SK-N-SH (cell line): Measurements from ENCODE around the gene NHSL1. TPM values are rescaled to one million over a fixed set of nuclear protein-coding genes. Genes with fewer than 3 reads are reported as not detected.

Experiments used
- CTCF ChIA-PET: fragments of 300-600, 350-600 bp; formaldehyde crosslinking; extraction: SDS; loops from one replicate; lab custom pipeline; 2021; lab: Yijun Ruan, JAX
- POLR2A ChIA-PET: fragments of 350-600 bp; sonication (Branson Sonifier 250); formaldehyde crosslinking; extraction: SDS; loops from one replicate; lab custom pipeline; 2020; ENCODE audit warnings: antibody characterized with exemption, inconsistent platforms; lab: Yijun Ruan, JAX
- DNase-seq: peaks from one replicate; pipeline ENCODE4 v3.0.0; 2012
- H2AFZ ChIP-seq: fragments of 200-600 bp; sonication (generic); 2 replicates; pipeline ENCODE4 v1.8.1; 2016; ENCODE audit warnings: antibody characterized with exemption, mild to moderate bottlenecking, low read depth
- H3F3A ChIP-seq: fragments of 200-600 bp; sonication (generic); replicated peaks from 2 replicates; pipeline ENCODE3; 2016; ENCODE audit warnings: antibody characterized with exemption, mild to moderate bottlenecking; ENCODE audit not compliant: insufficient read depth
- H3K27ac ChIP-seq, 2 experiments: fragments of 200-500 bp in 1 of 2; fragments of 200-600 bp in 1 of 2; sonication (Bioruptor generic) in 1 of 2; sonication (generic), shearing (Covaris generic) in 1 of 2; 2 replicates each; pipeline versions ENCODE4 v1.5.1 to v1.6.1; 2014 to 2016; ENCODE audit warnings: low read depth in 2 of 2, inconsistent platforms in 1 of 2, low read length in 1 of 2, mild to moderate bottlenecking in 1 of 2, mixed read lengths in 1 of 2
- H3K27me3 ChIP-seq: fragments of 200-600 bp; sonication (generic), shearing (Covaris generic); 2 replicates; pipeline ENCODE4 v1.6.1; 2016; ENCODE audit warnings: mixed run types; ENCODE audit not compliant: insufficient read depth
- H3K36me3 ChIP-seq, 2 experiments: fragments of 200-500 bp in 1 of 2; fragments of 200-600 bp in 1 of 2; sonication (Bioruptor generic) in 1 of 2; sonication (generic) in 1 of 2; replicated peaks in 1 of 2; 2 replicates each; pipeline versions ENCODE3 to v1.5.1; 2014 to 2016; ENCODE audit warnings: low read length in 1 of 2, mild to moderate bottlenecking in 1 of 2; ENCODE audit not compliant: insufficient read depth in 2 of 2, control insufficient read depth in 1 of 2
- H3K4me1 ChIP-seq, 2 experiments: fragments of 200-500 bp in 1 of 2; fragments of 200-600 bp in 1 of 2; sonication (Bioruptor generic) in 1 of 2; sonication (generic), shearing (Covaris generic) in 1 of 2; 2 replicates each; pipeline versions ENCODE4 v1.5.1 to v1.6.1; 2014 to 2016; ENCODE audit warnings: low read depth in 1 of 2, low read length in 1 of 2, mixed run types in 1 of 2; ENCODE audit not compliant: insufficient read depth in 2 of 2, control insufficient read depth in 1 of 2
- H3K4me2 ChIP-seq: fragments of 200-600 bp; sonication (generic), shearing (Covaris generic); 2 replicates; pipeline ENCODE4 v1.6.1; 2017; ENCODE audit warnings: mixed run types
- H3K4me3 ChIP-seq, 2 experiments: fragments of 200-500 bp in 1 of 2; fragments of 200-600 bp in 1 of 2; sonication (Bioruptor generic) in 1 of 2; sonication (generic), shearing (Covaris generic) in 1 of 2; 2 replicates each; pipeline versions ENCODE4 v1.5.1 to v1.8.1; 2014 to 2016; ENCODE audit warnings: low read depth in 2 of 2, inconsistent platforms in 1 of 2, low read length in 1 of 2, mild to moderate bottlenecking in 1 of 2, mixed read lengths in 1 of 2, moderate library complexity in 1 of 2
- H3K79me2 ChIP-seq: fragments of 200-600 bp; sonication (generic); 2 replicates; pipeline ENCODE4 v1.8.1; 2017; ENCODE audit warnings: mild to moderate bottlenecking; ENCODE audit not compliant: insufficient read depth
- H3K9ac ChIP-seq: fragments of 200-600 bp; sonication (generic); 2 replicates; pipeline ENCODE4 v1.6.1; 2017; ENCODE audit warnings: mixed run types
- H3K9me2 ChIP-seq: fragments of 200-600 bp; sonication (generic); 2 replicates; pipeline ENCODE4 v1.6.1; 2017; ENCODE audit warnings: mixed run types
- H3K9me3 ChIP-seq: fragments of 200-600 bp; sonication (generic); 2 replicates; pipeline ENCODE4 v1.6.1; 2017; ENCODE audit warnings: mixed run types, mild to moderate bottlenecking, moderate library complexity
- H4K20me1 ChIP-seq: fragments of 200-600 bp; sonication (generic); 2 replicates; pipeline ENCODE4 v1.6.1; 2017; ENCODE audit warnings: mild to moderate bottlenecking, mixed run types; ENCODE audit not compliant: insufficient read depth
- FOSL2 ChIP-seq: IDR thresholded peaks from 2 replicates; pipeline ENCODE4 v1.4.0; 2012; ENCODE audit warnings: low read depth, mild to moderate bottlenecking, moderate library complexity, borderline replicate concordance
- FOXJ3 ChIP-seq: sonication (generic); formaldehyde crosslinking; IDR thresholded peaks from 2 replicates; pipeline ENCODE4 v1.5.1; 2020; ENCODE audit warnings: mild to moderate bottlenecking, missing genetic modification reagents
- FOXM1 ChIP-seq: IDR thresholded peaks from 2 replicates; pipeline ENCODE4 v1.4.0; 2012; ENCODE audit warnings: low read depth, mild to moderate bottlenecking
- GABPA ChIP-seq: IDR thresholded peaks from 2 replicates; pipeline ENCODE4 v1.4.0; 2012; ENCODE audit warnings: low read depth, mild to moderate bottlenecking
- GATA2 ChIP-seq: sonication (generic); formaldehyde crosslinking; IDR thresholded peaks from 2 replicates; pipeline ENCODE4 v1.5.0; 2020; ENCODE audit warnings: mild to moderate bottlenecking, missing genetic modification reagents
- JUND ChIP-seq: IDR thresholded peaks from 2 replicates; pipeline ENCODE4 v1.4.0; 2012
- MXI1 ChIP-seq: IDR thresholded peaks from 2 replicates; pipeline ENCODE4 v1.6.1; 2012; ENCODE audit warnings: mild to moderate bottlenecking, low read depth, low read length, improper control_type of control experiment
- NRF1 ChIP-seq: IDR thresholded peaks from 2 replicates; pipeline ENCODE4 v1.6.1; 2012; ENCODE audit warnings: low read depth, mild to moderate bottlenecking, low read length
- POLR2AphosphoS5 ChIP-seq: IDR thresholded peaks from 2 replicates; pipeline ENCODE4 v1.6.1; 2012; ENCODE audit warnings: low read depth, low read length
- RAD21 ChIP-seq: IDR thresholded peaks from 2 replicates; pipeline ENCODE4 v1.6.1; 2012; ENCODE audit warnings: mild to moderate bottlenecking, low read length
- RXRA ChIP-seq: IDR thresholded peaks from 2 replicates; pipeline ENCODE4 v1.4.0; 2012; ENCODE audit warnings: low read depth, mild to moderate bottlenecking, borderline replicate concordance
- SIN3A ChIP-seq: IDR thresholded peaks from 2 replicates; pipeline ENCODE4 v1.6.1; 2012; ENCODE audit warnings: low read depth, mild to moderate bottlenecking, low read length, moderate library complexity, borderline replicate concordance
- SMC3 ChIP-seq: IDR thresholded peaks from 2 replicates; pipeline ENCODE4 v1.6.1; 2012; ENCODE audit warnings: low read depth, low read length, improper control_type of control experiment
- TCF12 ChIP-seq: IDR thresholded peaks from 2 replicates; pipeline ENCODE4 v1.4.0; 2012
- TEAD4 ChIP-seq: IDR thresholded peaks from 2 replicates; pipeline ENCODE4 v1.4.0; 2012; ENCODE audit warnings: mild to moderate bottlenecking, borderline replicate concordance; ENCODE audit not compliant: insufficient read depth
- USF1 ChIP-seq: IDR thresholded peaks from 2 replicates; pipeline ENCODE4 v1.4.0; 2012; ENCODE audit warnings: low read depth, borderline replicate concordance
- USF2 ChIP-seq: fragments of 150-350 bp; IDR thresholded peaks from 2 replicates; pipeline ENCODE4 v1.6.1; 2017; ENCODE audit warnings: antibody characterized with exemption, low read length, low read depth, borderline replicate concordance
- YY1 ChIP-seq: IDR thresholded peaks from 2 replicates; pipeline ENCODE4 v1.4.0; 2012; ENCODE audit warnings: low read depth, mild to moderate bottlenecking
- ZBTB33 ChIP-seq: IDR thresholded peaks from 2 replicates; pipeline ENCODE4 v1.4.0; 2012; ENCODE audit warnings: low read depth, borderline replicate concordance
- WGBS: methylation state at CpG from one replicate; pipeline ENCODE4 v1.1.6; 2017; ENCODE audit warnings: low lambda C conversion rate; 5-methylcytosine and 5-hydroxymethylcytosine counted together
- polyA plus RNA-seq, 3 experiments: library from polyadenylated mRNA; depleted of rRNA; stranded (reverse); fragments of >200 nt; gene quantifications; 2 replicates each; pipeline ENCODE4 v1.2.3, GENCODE V29; 2012
- TF ChIP-seq, protein P1 (sequence below): fragments of 150-350 bp; IDR thresholded peaks from 2 replicates; pipeline ENCODE4 v1.6.1; 2016; ENCODE audit warnings: mild to moderate bottlenecking, low read depth, low read length

Gene NHSL1
- polyA plus RNA-seq, 1 of the 3 experiments (the other 2 are of a cell fraction), result under 0.01 TPM

- Histone ChIP-seq H3K4me1 (no peaks in the 10 kb centered on the region), H3K4me3 (no peak overlapping the region), H3K27me3 (no peaks in the 10 kb centered on the region; the same call in 1 of the 2 replicates), H3F3A (no peaks in the 10 kb centered on the region), H2AFZ (no peak overlapping the region), H3K36me3 (no peaks in the 10 kb centered on the region)
- ChIA-PET CTCF (no interaction called here), POLR2A (no interaction called here)
- no peak for DNase-seq
- 37% methylated on average over 5 of the region's 5 CpGs for WGBS
- TF ChIP-seq RAD21 (no peak), JUND (no peak), GABPA (no peak), GATA2 (CRISPR knock-in tag) (no peak), POLR2AphosphoS5 (no peak), FOXJ3 (CRISPR knock-in tag) (no peak), TCF12 (no peak), FOXM1 (no peak), MXI1 (no peak), YY1 (no peak), TEAD4 (no peak), SMC3 (no peak), FOSL2 (no peak), ZBTB33 (no peak), USF1 (no peak), RXRA (no peak), SIN3A (no peak), NRF1 (no peak), USF2 (no peak)
- TF ChIP-seq, protein P1, sequence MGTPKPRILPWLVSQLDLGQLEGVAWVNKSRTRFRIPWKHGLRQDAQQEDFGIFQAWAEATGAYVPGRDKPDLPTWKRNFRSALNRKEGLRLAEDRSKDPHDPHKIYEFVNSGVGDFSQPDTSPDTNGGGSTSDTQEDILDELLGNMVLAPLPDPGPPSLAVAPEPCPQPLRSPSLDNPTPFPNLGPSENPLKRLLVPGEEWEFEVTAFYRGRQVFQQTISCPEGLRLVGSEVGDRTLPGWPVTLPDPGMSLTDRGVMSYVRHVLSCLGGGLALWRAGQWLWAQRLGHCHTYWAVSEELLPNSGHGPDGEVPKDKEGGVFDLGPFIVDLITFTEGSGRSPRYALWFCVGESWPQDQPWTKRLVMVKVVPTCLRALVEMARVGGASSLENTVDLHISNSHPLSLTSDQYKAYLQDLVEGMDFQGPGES, result no peak
- TF ChIP-seq, all 33 proteins: peak for 0
- Histone ChIP-seq H3K4me2 (no peak overlapping the region), H3K9ac (no peak overlapping the region), H3K79me2 (no peaks in the 10 kb centered on the region), H3K9me2 (no peaks in the 10 kb centered on the region), H3K9me3 (no peaks in the 10 kb centered on the region), H4K20me1 (no peaks in the 10 kb centered on the region), H3K27ac (no peak overlapping the region)
Measured at GRCh38 chr6:138396709-138397108, 102.6 kb downstream of the NHSL1 start.
